K562 (cell line): ENCODE results near the gene NPHP1. TPM values are rescaled to one million over a fixed set of nuclear protein-coding genes. Genes with fewer than 3 reads are reported as not detected.

Experiments
- FOXK2 ChIP-seq, 2 experiments: fragments of 450-650 bp; IDR thresholded peaks in 1 of 2; conservative IDR thresholded peaks in 1 of 2; 2 replicates each; pipeline ENCODE4 v1.6.1; 2016; ENCODE audit warnings: low read depth in 2 of 2, mild to moderate bottlenecking in 1 of 2
- NCOA4 ChIP-seq: fragments of 450-650 bp; IDR thresholded peaks from 2 replicates; pipeline ENCODE4 v1.6.1; 2018; ENCODE audit warnings: mild to moderate bottlenecking; ENCODE audit not compliant: partially characterized antibody
- NR4A1 ChIP-seq, 2 experiments: fragments of 250-450 bp in 1 of 2; fragments of 450-650 bp in 1 of 2; sonication (Bioruptor Pico) in 1 of 2; IDR thresholded peaks; 2 replicates each; pipeline versions ENCODE4 v1.4.0 to v1.6.1; 2016 to 2020; ENCODE audit warnings: mild to moderate bottlenecking in 2 of 2, missing compliant biosample characterization in 1 of 2, missing genetic modification characterization in 1 of 2, moderate library complexity in 1 of 2
- RBM39 ChIP-seq: fragments of 200-400 bp; formaldehyde crosslinking; optimal IDR thresholded peaks from 2 replicates; pipeline ENCODE3; 2018; ENCODE audit warnings: low read depth, low read length
- RUNX1 ChIP-seq: sonication (generic); IDR thresholded peaks from 2 replicates; pipeline ENCODE4 v1.6.1; 2016; ENCODE audit warnings: antibody characterized with exemption, low read depth
- USF2 ChIP-seq: sonication (generic); formaldehyde crosslinking; IDR thresholded peaks from 2 replicates; pipeline ENCODE4 v1.5.0; 2020; ENCODE audit warnings: missing genetic modification reagents
- ZFP1 ChIP-seq: fragments of 450-650 bp; formaldehyde crosslinking; IDR thresholded peaks from 2 replicates; pipeline ENCODE4 v1.4.0; 2020; ENCODE audit warnings: mild to moderate bottlenecking, mixed read lengths
- ZKSCAN1 ChIP-seq: fragments of 150-350 bp; IDR thresholded peaks from 2 replicates; pipeline ENCODE4 v1.6.1; 2016; ENCODE audit warnings: low read depth, low read length
- ZNF512 ChIP-seq: IDR thresholded peaks from 2 replicates; pipeline ENCODE4 v1.6.1; 2016; ENCODE audit warnings: missing genetic modification characterization, missing compliant biosample characterization
- polyA plus RNA-seq, 8 experiments: library from polyadenylated mRNA; depleted of rRNA in 4 of 8; stranded (reverse) in 5 of 8; unstranded in 3 of 8; fragments of >200 nt; fragmentation: Nextera tagmentation in 2 of 8; fragmentation: Illumina TruSeq in 1 of 8; extraction: Ambion mirVana in 2 of 8; extraction: Trizol in 1 of 8; gene quantifications; 2 replicates each; pipeline versions ENCODE4 v1.2.1 to v1.2.3, GENCODE V29; 2011 to 2014; ENCODE audit warnings: inconsistent platforms in 1 of 8, missing spikeins in 1 of 8
- total RNA-seq, 7 experiments: library from RNA; depleted of rRNA in 6 of 7; stranded (reverse); fragments of >200 nt in 6 of 7; fragmentation: Illumina TruSeq in 2 of 7; extraction: Trizol in 2 of 7; gene quantifications; 2 replicates each; pipeline versions ENCODE4 v1.2.1 to v1.2.3, GENCODE V29; 2011 to 2021; ENCODE audit warnings: low replicate concordance in 1 of 7
- TF ChIP-seq, protein P1 (sequence below), 2 experiments: fragments of 150-350 bp in 1 of 2; IDR thresholded peaks; 2 replicates each; pipeline ENCODE4 v1.6.1; 2012 to 2016; ENCODE audit warnings: low read depth in 2 of 2, low read length in 2 of 2, mild to moderate bottlenecking in 1 of 2, moderate library complexity in 1 of 2
- TF ChIP-seq, protein P2 (sequence below): IDR thresholded peaks from 2 replicates; pipeline ENCODE4 v1.6.1; 2012; ENCODE audit warnings: low read depth, low read length, improper control_type of control experiment, borderline replicate concordance

NPHP1 gene
- total and polyA plus RNA-seq, 9 of the 15 experiments (the other 6 are each of a cell fraction or from before 2014, with no cell fraction given): 0.11 to 0.32 (median 0.20) TPM; not detected in 5

- TF ChIP-seq, protein P1, sequence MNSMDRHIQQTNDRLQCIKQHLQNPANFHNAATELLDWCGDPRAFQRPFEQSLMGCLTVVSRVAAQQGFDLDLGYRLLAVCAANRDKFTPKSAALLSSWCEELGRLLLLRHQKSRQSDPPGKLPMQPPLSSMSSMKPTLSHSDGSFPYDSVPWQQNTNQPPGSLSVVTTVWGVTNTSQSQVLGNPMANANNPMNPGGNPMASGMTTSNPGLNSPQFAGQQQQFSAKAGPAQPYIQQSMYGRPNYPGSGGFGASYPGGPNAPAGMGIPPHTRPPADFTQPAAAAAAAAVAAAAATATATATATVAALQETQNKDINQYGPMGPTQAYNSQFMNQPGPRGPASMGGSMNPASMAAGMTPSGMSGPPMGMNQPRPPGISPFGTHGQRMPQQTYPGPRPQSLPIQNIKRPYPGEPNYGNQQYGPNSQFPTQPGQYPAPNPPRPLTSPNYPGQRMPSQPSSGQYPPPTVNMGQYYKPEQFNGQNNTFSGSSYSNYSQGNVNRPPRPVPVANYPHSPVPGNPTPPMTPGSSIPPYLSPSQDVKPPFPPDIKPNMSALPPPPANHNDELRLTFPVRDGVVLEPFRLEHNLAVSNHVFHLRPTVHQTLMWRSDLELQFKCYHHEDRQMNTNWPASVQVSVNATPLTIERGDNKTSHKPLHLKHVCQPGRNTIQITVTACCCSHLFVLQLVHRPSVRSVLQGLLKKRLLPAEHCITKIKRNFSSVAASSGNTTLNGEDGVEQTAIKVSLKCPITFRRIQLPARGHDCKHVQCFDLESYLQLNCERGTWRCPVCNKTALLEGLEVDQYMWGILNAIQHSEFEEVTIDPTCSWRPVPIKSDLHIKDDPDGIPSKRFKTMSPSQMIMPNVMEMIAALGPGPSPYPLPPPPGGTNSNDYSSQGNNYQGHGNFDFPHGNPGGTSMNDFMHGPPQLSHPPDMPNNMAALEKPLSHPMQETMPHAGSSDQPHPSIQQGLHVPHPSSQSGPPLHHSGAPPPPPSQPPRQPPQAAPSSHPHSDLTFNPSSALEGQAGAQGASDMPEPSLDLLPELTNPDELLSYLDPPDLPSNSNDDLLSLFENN (IDR thresholded peaks at IDR 0.05; ENCODE audit: low read depth in 2 of 2, low read length in 2 of 2): no peak
- TF ChIP-seq ZNF512 (tag) (no peak), RBM39 (no peak), RUNX1 (no peak), ZFP1 (no peak), ZKSCAN1 (no peak), NR4A1 (CRISPR knock-in tag; IDR thresholded peaks at IDR 0.05) (no peak), NR4A1 (tag; IDR thresholded peaks at IDR 0.05) (no peak), FOXK2 (conservative IDR thresholded peaks at IDR 0.05 in 1 of 2, IDR thresholded peaks at IDR 0.05 in 1 of 2; ENCODE audit: low read depth in 2 of 2) (no peak), USF2 (CRISPR knock-in tag) (no peak), NCOA4 (no peak)
- TF ChIP-seq, protein P2, sequence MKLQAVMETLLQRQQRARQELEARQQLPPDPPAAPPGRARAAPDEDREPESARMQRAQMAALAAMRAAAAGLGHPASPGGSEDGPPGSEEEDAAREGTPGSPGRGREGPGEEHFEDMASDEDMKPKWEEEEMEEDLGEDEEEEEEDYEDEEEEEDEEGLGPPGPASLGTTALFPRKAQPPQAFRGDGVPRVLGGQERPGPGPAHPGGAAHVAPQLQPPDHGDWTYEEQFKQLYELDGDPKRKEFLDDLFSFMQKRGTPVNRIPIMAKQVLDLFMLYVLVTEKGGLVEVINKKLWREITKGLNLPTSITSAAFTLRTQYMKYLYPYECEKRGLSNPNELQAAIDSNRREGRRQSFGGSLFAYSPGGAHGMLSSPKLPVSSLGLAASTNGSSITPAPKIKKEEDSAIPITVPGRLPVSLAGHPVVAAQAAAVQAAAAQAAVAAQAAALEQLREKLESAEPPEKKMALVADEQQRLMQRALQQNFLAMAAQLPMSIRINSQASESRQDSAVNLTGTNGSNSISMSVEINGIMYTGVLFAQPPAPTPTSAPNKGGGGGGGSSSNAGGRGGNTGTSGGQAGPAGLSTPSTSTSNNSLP: no peak
Measured at GRCh38 chr2:110152943-110153342, 51.9 kb downstream of the NPHP1 start (continued).
